SW480 (cell line): ENCODE results near the gene BORCS8.

Experiments used
- DNase-seq: peaks from one replicate; pipeline ENCODE4 v3.0.0-alpha.2; 2016; ENCODE audit warnings: low spot score

BORCS8 gene

GRCh38 chr19:19213426-19214158 lies 21.6 kb upstream of the BORCS8 start:
- no peak for DNase-seq

GRCh38 chr19:19212916-19213315 lies 21.0 kb upstream of the BORCS8 start:
- no peak for DNase-seq

- DNase-seq, result no peak
Measured at GRCh38 chr19:19211499-19212420, 19.8 kb upstream of the BORCS8 start, which contains the start of gene NCAN. Gene NCAN (plus strand): TSS chr19:19211958. CDS start chr19:19216954, 4,996 bp downstream.

- DNase-seq, result no peak
Measured at GRCh38 chr19:19209372-19209771, 17.4 kb upstream of the BORCS8 start.

GRCh38 chr19:19207637-19208572 lies 16.0 kb upstream of the BORCS8 start:
- DNase-seq, result no peak

GRCh38 chr19:19206938-19207337 lies 15.0 kb upstream of the BORCS8 start:
- no peak for DNase-seq

GRCh38 chr19:19205416-19206410 lies 13.8 kb upstream of the BORCS8 start:
- DNase-seq, result no peak

- no peak for DNase-seq
Measured at GRCh38 chr19:19204181-19204580, 12.2 kb upstream of the BORCS8 start.

GRCh38 chr19:19203012-19203856 lies 11.3 kb upstream of the BORCS8 start, which contains the start of gene NR2C2AP:
Gene NR2C2AP (minus strand): TSS chr19:19203414. CDS start chr19:19203060, 354 bp downstream.
- DNase-seq, result peak; percentile 93

- no peak for DNase-seq
Measured at GRCh38 chr19:19202707-19203011, 10.7 kb upstream of the BORCS8 start.

GRCh38 chr19:19201697-19202630 lies 10.0 kb upstream of the BORCS8 start:
- no peak for DNase-seq

GRCh38 chr19:19193926-19194325 lies 2.0 kb upstream of the BORCS8 start:
- no peak for DNase-seq

GRCh38 chr19:19192910-19193423 lies 1.0 kb upstream of the BORCS8 start:
- DNase-seq, result no peak

GRCh38 chr19:19191768-19192077 lies 229 bp downstream of the BORCS8 start:
- DNase-seq, result no peak

GRCh38 chr19:19186742-19187141 lies 5.2 kb downstream of the BORCS8 start:
- no peak for DNase-seq

GRCh38 chr19:19185853-19186740 lies 5.9 kb downstream of the BORCS8 start:
- peak; percentile 54 for DNase-seq

GRCh38 chr19:19181488-19181998 lies 10.4 kb downstream of the BORCS8 start:
- no peak for DNase-seq
